Erythroblast (primary cell): ENCODE results near the gene MEGF9.
A peak's percentile ranks its signal among the peaks of the same experiment; 100 is the strongest.

Experiments used
- DNase-seq, 2 experiments: peaks; one replicate each; lab custom pipeline; 2025; lab: John Stamatoyannopoulos, UW
- GATA1 ChIP-seq: IDR thresholded peaks from 2 replicates; pipeline ENCODE4 v1.6.1; 2011; ENCODE audit warnings: low read depth, mild to moderate bottlenecking, control low read depth, low read length, moderate library complexity
- POLR2A ChIP-seq: IDR thresholded peaks from 2 replicates; pipeline ENCODE4 v1.6.1; 2011; ENCODE audit warnings: mild to moderate bottlenecking, low read length

The MEGF9 gene

GRCh38 chr9:120707170-120707569, 7.1 kb downstream of the MEGF9 start:
- no peak for DNase-seq

GRCh38 chr9:120705174-120705573, 9.1 kb downstream of the MEGF9 start:
- DNase-seq: no peak
- TF ChIP-seq GATA1 (no peak), POLR2A (no peak)

More at GRCh38 chr9:120707170-120707569, 7.1 kb downstream of the MEGF9 start:
- TF ChIP-seq POLR2A (no peak), GATA1 (no peak)

- DNase-seq: no peak
- TF ChIP-seq POLR2A: no peak
- TF ChIP-seq GATA1: no peak
Measured at GRCh38 chr9:120702075-120702474, 12.2 kb downstream of the MEGF9 start.

GRCh38 chr9:120701248-120701647, 13.0 kb downstream of the MEGF9 start:
- DNase-seq: no peak
- no peak for TF ChIP-seq POLR2A
- no peak for TF ChIP-seq GATA1

- TF ChIP-seq POLR2A (no peak), GATA1 (no peak)
Measured at GRCh38 chr9:120698766-120699165, 15.5 kb downstream of the MEGF9 start.

GRCh38 chr9:120697448-120697847, 16.8 kb downstream of the MEGF9 start:
- TF ChIP-seq GATA1 (no peak), POLR2A (no peak)
- DNase-seq: no peak

More at GRCh38 chr9:120698766-120699165, 15.5 kb downstream of the MEGF9 start:
- DNase-seq: no peak

- no peak for TF ChIP-seq GATA1
- no peak for TF ChIP-seq POLR2A
- DNase-seq: no peak
Measured at GRCh38 chr9:120696551-120697230, 17.6 kb downstream of the MEGF9 start.

- TF ChIP-seq GATA1: no peak
- no peak for TF ChIP-seq POLR2A
- no peak for DNase-seq
Measured at GRCh38 chr9:120694559-120694958, 19.7 kb downstream of the MEGF9 start.

- no peak for DNase-seq
- TF ChIP-seq GATA1: no peak
- no peak for TF ChIP-seq POLR2A
Measured at GRCh38 chr9:120693700-120694008, 20.6 kb downstream of the MEGF9 start.

GRCh38 chr9:120692901-120693699, 21.2 kb downstream of the MEGF9 start:
- TF ChIP-seq GATA1: no peak
- TF ChIP-seq POLR2A: no peak
- no peak for DNase-seq

GRCh38 chr9:120690372-120690771, 23.9 kb downstream of the MEGF9 start:
- DNase-seq: no peak
- no peak for TF ChIP-seq POLR2A
- TF ChIP-seq GATA1: no peak

GRCh38 chr9:120689860-120690259, 24.4 kb downstream of the MEGF9 start:
- no peak for DNase-seq
- TF ChIP-seq POLR2A (no peak), GATA1 (no peak)

GRCh38 chr9:120688758-120689157, 25.5 kb downstream of the MEGF9 start:
- DNase-seq: no peak
- TF ChIP-seq GATA1 (no peak), POLR2A (no peak)

GRCh38 chr9:120683150-120683549, 31.1 kb downstream of the MEGF9 start:
- TF ChIP-seq POLR2A (no peak), GATA1 (no peak)
- DNase-seq: peak; percentile 4 to 8
